Measurements from ENCODE around the gene ZNF20.

Gene ZNF20

GRCh38 chr19:12139885-12140544, at the start of gene ZNF20:
ZNF20 (minus strand) TSS chr19:12140350; CDS start chr19:12140182, 168 bp downstream.
- peak; percentile 82 for DNase-seq (ENCODE audit: low spot score)

DNA sequence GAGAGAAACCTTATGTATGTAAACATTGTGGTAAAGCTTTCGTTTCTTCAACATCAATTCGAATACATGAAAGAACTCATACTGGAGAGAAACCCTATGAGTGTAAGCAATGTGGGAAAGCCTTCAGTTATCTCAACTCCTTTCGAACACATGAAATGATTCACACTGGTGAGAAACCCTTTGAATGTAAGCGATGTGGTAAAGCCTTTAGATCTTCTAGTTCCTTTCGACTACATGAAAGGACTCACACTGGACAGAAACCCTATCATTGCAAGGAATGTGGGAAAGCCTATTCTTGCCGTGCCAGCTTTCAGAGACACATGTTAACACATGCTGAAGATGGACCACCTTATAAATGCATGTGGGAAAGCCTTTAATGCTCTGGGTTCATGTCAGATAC, 47.5 kb upstream of the ZNF20 start:
- no peak for DNase-seq (ENCODE audit: low spot score)

- no peak for DNase-seq (ENCODE audit: low spot score)
These were observed 40.2 kb upstream of the ZNF20 start for GRCh38 chr19:12180377-12180776.

DNA sequence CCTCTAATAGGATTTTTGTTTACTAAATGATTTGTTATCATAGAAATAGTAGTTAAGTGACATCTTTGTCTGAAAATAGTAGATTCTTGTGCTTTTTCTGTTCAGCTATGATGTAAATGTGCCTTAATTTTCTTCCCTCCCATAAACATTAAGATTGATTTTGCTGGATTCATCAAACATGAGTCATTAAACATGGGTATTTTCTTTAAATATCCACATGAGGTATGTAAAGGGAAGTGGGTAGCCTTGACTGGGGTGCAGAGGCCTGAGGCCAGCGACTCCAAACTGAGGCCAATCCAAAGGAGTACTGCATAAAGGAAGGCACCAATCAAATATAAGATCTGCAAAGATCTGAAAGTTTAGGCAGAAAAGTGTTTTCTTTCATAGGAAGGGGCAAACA, 26.5 kb upstream of the ZNF20 start:
- no peak for DNase-seq (ENCODE audit: low spot score)

DNA sequence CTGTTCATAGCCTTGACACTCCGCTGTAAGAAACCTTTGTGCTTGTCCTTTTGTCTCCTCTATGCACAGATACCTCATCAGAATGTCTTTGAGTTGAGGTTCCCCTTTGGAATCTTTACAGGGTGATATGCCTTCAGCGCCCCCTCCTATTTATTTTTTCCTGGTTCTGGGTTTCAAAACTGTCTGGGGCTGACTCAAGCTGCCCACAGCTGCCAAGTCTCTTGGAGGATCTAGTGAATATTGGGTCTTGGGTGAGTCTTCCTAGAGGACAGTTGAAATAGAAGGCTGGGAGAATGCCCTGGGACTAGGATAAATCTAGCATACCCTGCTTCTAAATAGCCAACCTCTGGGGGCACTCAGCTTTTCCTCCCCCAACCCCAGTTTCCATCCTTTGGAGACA, 23.7 kb upstream of the ZNF20 start:
- DNase-seq (ENCODE audit: low spot score): peak; percentile 39

- peak; percentile 97 for DNase-seq (ENCODE audit: low spot score)
These were observed 23.0 kb upstream of the ZNF20 start, which contains the start of gene ZNF136 for GRCh38 chr19:12162882-12163806. ZNF136 (plus strand) TSS chr19:12163096; CDS start chr19:12163204, 108 bp downstream.

DNA sequence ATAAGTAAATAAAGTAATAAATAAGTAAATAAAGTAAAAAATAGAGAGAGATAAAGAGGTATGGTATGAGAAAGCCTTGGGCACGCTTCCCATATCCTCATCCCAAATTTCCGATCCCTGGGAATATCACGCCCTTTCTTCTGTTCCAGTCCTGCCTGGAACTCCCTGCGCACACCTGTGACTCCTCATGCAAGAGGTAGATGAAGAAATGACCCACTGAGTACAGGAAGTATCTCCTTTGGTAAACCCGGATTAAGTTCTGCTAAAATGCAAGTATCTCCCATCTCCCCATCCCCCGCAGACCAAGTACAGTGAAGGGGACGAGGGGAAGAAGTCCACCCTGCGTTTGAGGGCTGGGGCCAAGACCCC, 22.3 kb upstream of the ZNF20 start:
- DNase-seq (ENCODE audit: low spot score): no peak

DNA sequence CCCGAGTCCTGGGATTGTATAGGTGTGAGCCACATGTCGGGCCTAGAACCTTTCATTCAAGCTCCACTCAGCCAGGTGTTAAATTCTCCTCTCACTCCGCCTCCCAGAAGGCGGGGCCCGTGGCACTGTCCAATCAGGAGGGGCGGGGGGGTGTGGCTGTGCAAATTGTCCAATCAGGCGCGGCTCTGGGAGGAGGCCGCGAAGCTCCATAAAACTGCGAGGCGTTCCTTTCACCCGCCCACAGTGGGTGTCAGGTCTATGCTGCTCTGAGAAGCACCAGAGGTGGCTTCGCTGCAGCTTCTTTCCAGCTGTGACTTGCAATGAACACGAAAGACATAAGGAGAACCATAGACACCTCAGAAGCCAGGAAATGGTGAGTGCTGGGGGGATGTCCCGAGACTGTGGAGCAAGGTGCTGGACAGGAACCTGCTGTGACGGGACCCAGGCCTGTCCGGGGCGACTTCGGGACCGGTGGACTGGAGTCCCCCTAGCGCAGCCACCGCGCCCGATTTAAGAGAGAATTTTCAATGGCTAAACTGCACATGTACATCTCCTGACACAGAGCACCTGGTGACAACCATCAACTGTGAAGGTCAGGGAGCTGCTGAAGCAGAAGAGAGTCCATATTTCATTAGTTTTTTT, 19.7 kb upstream of the ZNF20 start:
- DNase-seq (ENCODE audit: low spot score): no peak

DNA sequence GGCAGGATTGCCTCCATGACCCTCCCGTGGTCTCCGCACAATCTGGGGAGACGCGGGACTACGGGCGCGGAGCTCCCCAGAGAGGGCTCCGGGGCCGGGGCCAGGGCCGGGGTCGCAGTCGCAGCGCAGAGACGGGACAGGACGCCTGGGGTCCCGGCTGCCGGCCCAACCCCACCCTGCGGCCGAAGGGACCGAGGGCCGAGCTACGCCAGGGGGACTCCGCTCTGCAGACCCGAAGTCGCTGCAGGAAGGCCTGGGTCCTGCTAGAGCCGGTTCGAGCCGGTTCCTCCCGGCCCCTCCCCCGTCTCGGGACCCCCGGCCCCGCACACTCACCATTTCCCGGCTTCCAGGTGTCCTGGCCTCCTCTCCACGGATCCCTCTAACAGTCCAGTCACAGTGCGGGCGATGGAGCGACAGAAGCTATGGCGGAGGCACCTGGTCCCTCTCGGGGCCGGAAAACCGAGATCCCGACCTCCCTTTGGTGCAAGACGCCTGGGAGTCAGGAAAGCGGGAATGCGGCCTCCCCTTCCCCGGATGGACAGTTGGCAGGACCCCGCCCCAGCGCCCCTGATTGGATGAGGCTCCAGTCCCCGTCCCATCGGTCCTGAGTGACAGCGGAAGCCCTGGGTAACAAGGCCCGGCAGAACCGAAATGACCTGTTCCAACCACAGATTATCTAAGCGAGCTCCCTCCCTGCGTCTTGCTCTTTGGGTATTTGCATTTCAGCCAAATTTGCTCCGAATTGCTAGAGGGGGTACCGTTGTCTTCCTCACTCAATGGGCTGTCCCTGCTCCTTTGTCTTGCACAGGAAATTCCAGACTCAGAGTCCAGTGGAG, 16.3 kb upstream of the ZNF20 start, which contains the start of gene ZNF625:
Gene ZNF625, minus strand, starts transcription at position 512 of the 836 bp plus-strand sequence. Its CDS starts 176 bp downstream, at position 336.
- peak; percentile 63 for DNase-seq (ENCODE audit: low spot score)

DNA sequence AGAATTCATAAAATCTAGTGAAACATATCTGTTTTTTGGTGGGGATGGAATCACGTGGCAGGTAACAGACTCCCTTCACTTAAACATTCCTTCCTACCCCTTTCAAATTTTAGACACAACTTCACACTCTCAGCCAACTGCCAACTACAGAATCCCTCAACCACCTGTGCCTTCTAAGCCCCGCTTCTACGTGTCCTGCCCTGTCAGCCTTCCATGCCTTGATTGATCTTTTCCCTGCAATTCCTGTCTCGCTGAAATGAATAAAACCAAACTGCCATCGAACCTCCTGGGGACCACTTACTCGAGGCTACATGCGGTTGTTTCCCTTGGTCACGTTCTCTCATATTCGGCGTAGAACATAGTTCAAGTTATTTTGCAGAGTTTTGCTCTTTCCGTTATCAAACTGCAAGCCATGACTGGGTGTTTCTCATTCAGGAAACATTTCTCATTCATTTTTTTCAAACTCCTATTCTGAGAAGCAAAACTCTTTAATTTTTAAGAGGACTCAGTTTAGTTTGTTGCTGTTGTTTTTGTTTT, 15.2 kb upstream of the ZNF20 start:
- DNase-seq (ENCODE audit: low spot score): no peak

GRCh38 chr19:12145348-12145747, 5.2 kb upstream of the ZNF20 start:
- DNase-seq (ENCODE audit: low spot score): no peak

DNA sequence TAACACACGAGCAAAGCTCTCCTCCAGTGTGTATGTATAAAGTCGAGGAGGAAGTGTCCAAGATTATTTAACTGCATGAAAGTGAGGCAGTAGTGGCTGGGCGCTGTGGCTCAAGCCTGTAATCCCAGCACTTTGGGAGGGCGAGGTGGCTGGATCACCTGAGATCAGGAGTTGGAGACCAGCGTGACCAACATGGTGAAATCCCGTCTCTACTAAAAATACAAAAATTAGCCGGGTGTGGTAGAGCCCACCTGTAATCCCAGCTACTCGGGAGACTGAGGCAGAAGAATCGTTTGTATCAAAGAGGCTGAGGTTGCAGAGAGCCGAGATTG, 1.2 kb upstream of the ZNF20 start:
- DNase-seq (ENCODE audit: low spot score): no peak

DNA sequence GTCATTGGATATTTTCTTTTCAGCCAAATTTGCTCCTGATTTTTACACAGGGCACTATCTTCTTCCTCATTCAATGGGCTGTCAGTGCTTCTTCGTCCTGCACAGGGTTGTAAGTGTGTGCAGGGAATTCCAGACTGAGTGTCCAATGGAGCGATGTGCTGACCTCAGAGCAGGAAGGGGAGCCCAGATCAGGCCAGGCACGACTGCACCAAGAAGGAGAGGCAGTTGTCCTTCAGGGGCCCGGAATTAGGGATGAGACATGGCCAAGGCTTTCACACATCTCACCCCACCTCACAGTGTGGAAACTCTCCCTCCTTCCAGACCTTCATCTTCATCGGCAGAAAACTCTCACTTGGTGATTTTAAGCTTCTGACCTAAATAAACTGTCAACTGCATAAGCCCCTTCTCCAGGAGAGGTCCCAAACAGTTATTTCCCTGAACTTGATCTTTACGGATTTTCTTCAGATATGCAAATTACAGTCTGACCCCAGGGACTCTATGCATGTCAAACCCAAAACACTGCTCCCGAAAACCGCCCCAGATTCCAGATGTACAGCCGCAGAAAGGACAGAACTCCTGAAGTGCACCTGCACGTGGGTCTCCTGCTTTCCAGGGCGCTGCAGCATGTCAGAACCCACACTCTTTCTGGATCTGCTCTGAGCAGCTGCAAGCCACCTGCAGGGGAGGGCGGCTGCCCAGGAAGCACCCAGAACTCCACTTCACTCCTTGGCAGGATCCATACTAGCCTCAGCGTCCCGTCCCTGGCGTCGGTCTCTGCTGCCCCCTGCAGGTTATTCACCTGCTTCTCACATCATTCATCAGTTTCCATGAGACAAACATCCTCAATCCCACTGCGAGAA, 625 bp upstream of the ZNF20 start:
- DNase-seq (ENCODE audit: low spot score): peak; percentile 57

- no peak for DNase-seq (ENCODE audit: low spot score)
These were observed 881 bp downstream of the ZNF20 start for GRCh38 chr19:12139269-12139668.

DNA sequence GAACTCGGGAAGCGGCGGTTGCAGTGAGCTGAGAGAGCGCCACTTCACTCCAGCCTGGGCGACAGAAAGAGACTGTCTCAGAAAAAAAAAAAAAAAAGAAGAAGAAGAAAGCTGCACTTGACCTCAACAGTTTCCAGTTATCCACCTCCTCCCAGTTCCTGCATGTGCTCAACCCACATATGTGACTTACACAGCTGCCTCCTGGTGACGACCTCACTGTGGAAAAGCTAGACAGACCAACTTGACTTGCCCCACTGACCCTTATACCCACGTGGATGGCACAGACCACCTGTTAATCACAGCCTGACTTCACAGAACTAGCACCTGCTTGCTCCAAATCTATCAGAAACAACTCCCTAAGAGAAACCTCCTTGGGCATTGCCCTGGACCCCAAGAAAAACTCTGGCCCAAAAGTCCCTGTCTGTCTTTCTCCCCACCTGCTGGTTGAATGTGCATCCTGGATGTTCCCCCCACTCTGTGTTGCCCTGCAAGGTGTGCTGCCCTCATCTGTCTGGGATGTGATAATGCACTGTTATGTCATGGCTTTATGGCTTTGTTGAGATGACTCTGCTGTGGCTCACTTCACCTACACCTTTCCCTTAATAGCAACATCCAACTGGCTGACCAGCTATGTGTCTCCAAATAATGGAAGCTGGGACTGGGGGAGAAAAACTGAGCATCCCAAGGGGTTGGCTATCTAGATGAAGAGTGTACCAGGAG, 2.8 kb downstream of the ZNF20 start:
- DNase-seq (ENCODE audit: low spot score): no peak

DNA sequence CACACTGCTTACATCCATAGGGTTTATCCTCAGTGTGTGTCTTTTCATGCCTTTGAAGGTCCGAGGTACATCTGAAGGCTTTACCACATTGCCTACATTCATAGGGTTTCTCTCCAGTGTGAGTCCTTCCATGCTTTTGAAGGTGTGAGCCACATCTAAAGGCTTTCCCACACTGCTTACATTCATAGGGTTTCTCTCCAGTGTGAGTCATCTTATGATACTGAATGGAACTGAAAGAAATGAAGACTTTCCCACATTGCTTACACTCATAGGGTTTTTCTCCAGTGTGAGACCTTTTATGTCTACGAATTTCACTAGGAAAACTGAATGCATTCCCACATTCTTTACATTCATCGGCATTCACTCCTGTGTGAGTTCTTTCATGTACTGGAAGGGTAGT, 7.1 kb downstream of the ZNF20 start:
- DNase-seq (ENCODE audit: low spot score): no peak

GRCh38 chr19:12126707-12127106, 13.4 kb downstream of the ZNF20 start:
- DNase-seq (ENCODE audit: low spot score): no peak

- DNase-seq (ENCODE audit: low spot score): no peak
These were observed 22.8 kb downstream of the ZNF20 start for GRCh38 chr19:12117201-12117970.

GRCh38 chr19:12113121-12113520, 27.0 kb downstream of the ZNF20 start:
- DNase-seq (ENCODE audit: low spot score): no peak
